ENCODE measurements around the gene MYO6. TPM values are rescaled to one million over a fixed set of nuclear protein-coding genes. Genes with fewer than 3 reads are reported as not detected.
A peak's percentile ranks its signal among the peaks of the same experiment; 100 is the strongest.

The MYO6 gene
- total RNA-seq, 1 donor, result 15.2 TPM

GRCh38 chr6:75788894-75789293, 39.9 kb downstream of the MYO6 start:
- Histone ChIP-seq H4K20me1 (ENCODE audit: insufficient read depth, low read length) (no peaks in the 10 kb centered on the region), H2AFZ (ENCODE audit: low read length) (no peak overlapping the region), H3K4me3 (ENCODE audit: insufficient read depth, low read length) (no peak overlapping the region), H3K79me2 (ENCODE audit: insufficient read depth, low read length) (peaks cover 12% of the 10 kb centered on the region), H3K4me2 (ENCODE audit: insufficient read depth, low read length) (no peak overlapping the region), H3K36me3 (ENCODE audit: insufficient read depth, low read length) (no peaks in the 10 kb centered on the region), H3K27me3 (ENCODE audit: insufficient read depth, low read length) (no peaks in the 10 kb centered on the region), H3K9me3 (ENCODE audit: low read depth, low read length) (no peaks in the 10 kb centered on the region), H3K27ac (ENCODE audit: low read depth, low read length) (no peak overlapping the region), H3K4me1 (ENCODE audit: insufficient read depth, low read length) (peaks cover 6% of the 10 kb centered on the region)
- TF ChIP-seq CTCF (IDR thresholded peaks at IDR 0.05; ENCODE audit: extremely low read depth, low read depth, low read length), result no peak
- peak; percentile 35 for DNase-seq (ENCODE audit: insufficient read length, low spot score, missing footprints)

GRCh38 chr6:75791881-75792280, 42.8 kb downstream of the MYO6 start:
- no peak overlapping the region for H3K4me3 ChIP-seq (ENCODE audit: insufficient read depth, low read length)
- peak overlapping the region; percentile 12 for H3K4me2 ChIP-seq (ENCODE audit: insufficient read depth, low read length)
- peaks cover 12% of the 10 kb centered on the region for H3K79me2 ChIP-seq (ENCODE audit: insufficient read depth, low read length)
- H2AFZ ChIP-seq (ENCODE audit: low read length), result no peak overlapping the region
- DNase-seq (ENCODE audit: insufficient read length, low spot score, missing footprints), result no peak
- H3K9me3 ChIP-seq (ENCODE audit: low read depth, low read length), result no peaks in the 10 kb centered on the region
- H3K36me3 ChIP-seq (ENCODE audit: insufficient read depth, low read length), result no peaks in the 10 kb centered on the region
- no peaks in the 10 kb centered on the region for H3K27me3 ChIP-seq (ENCODE audit: insufficient read depth, low read length)
- no peak for TF ChIP-seq CTCF (IDR thresholded peaks at IDR 0.05; ENCODE audit: extremely low read depth, low read depth, low read length)
- peaks cover 15% of the 10 kb centered on the region for H3K4me1 ChIP-seq (ENCODE audit: insufficient read depth, low read length)
- H4K20me1 ChIP-seq (ENCODE audit: insufficient read depth, low read length), result peaks cover 3% of the 10 kb centered on the region
- no peak overlapping the region for H3K27ac ChIP-seq (ENCODE audit: low read depth, low read length)

- H3K79me2 ChIP-seq (ENCODE audit: insufficient read depth, low read length), result peaks cover 7% of the 10 kb centered on the region
- no peak overlapping the region for H3K4me2 ChIP-seq (ENCODE audit: insufficient read depth, low read length)
These were observed 45.4 kb downstream of the MYO6 start for GRCh38 chr6:75794351-75794846.

More at GRCh38 chr6:75794351-75794846, 45.4 kb downstream of the MYO6 start:
- Histone ChIP-seq H3K4me3 (ENCODE audit: insufficient read depth, low read length) (no peak overlapping the region), H3K4me1 (ENCODE audit: insufficient read depth, low read length) (peaks cover 15% of the 10 kb centered on the region), H2AFZ (ENCODE audit: low read length) (no peak overlapping the region), H4K20me1 (ENCODE audit: insufficient read depth, low read length) (peaks cover 3% of the 10 kb centered on the region), H3K27me3 (ENCODE audit: insufficient read depth, low read length) (no peaks in the 10 kb centered on the region), H3K27ac (ENCODE audit: low read depth, low read length) (no peak overlapping the region), H3K36me3 (ENCODE audit: insufficient read depth, low read length) (no peaks in the 10 kb centered on the region), H3K9me3 (ENCODE audit: low read depth, low read length) (no peaks in the 10 kb centered on the region)
- DNase-seq (ENCODE audit: insufficient read length, low spot score, missing footprints), result no peak
- no peak for TF ChIP-seq CTCF (IDR thresholded peaks at IDR 0.05; ENCODE audit: extremely low read depth, low read depth, low read length)

Data from osteoblast (primary cell).